ENCODE measurements around the gene AADACL4. TPM values are rescaled to one million over a fixed set of nuclear protein-coding genes. Genes with fewer than 3 reads are reported as not detected.

AADACL4 gene
- total and polyA plus RNA-seq, 2 experiments from 2014 or later: not detected

DNA sequence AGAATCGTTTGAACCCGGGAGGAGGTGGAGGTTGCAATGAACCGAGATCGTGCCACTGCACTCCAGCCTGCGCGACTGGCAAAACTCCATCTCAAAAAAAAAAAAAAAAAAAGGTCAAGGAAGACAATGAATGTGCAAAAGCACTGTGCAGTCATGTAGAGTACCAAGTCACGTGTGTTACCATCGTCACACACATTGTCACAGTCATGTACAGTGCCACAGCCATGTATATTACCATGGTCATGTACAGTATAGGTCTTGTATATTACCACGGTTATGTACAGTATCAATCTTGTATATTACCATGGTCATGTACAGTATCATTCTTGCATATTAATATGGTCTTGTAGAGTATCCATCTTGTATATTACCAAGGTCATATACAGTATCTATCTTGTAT, 38.9 kb upstream of the AADACL4 start:
- no peaks in the 10 kb centered on the region for H3K9me2 ChIP-seq (ENCODE audit: insufficient read depth)
- Mint-ChIP-seq H3K4me3 (no peak overlapping the region), H3K27me3 (ENCODE audit: insufficient read depth, low read depth, poor library complexity) (peaks cover 7% of the 10 kb centered on the region), H3K4me1 (peaks cover 40% of the 10 kb centered on the region), H3K36me3 (ENCODE audit: low read depth) (peaks cover 30% of the 10 kb centered on the region), H3K9me3 (no peaks in the 10 kb centered on the region), H3K27ac (no peak overlapping the region)
- H2AFZ ChIP-seq: no peak overlapping the region
- 0 out of 2 replicates have a peak, but pooled peaks cover 4% of the 10 kb centered on the region for H3F3A ChIP-seq (replicated peaks; ENCODE audit: low read depth)
- H3K4me2 ChIP-seq: no peak overlapping the region
- peaks cover 57% of the 10 kb centered on the region for H3K79me2 ChIP-seq (replicated peaks; ENCODE audit: insufficient read depth)
- no peaks in the 10 kb centered on the region for H3K27me3 ChIP-seq (ENCODE audit: insufficient read depth)
- no peak for ATAC-seq
- TF ChIP-seq EZH2phosphoT487 (IDR thresholded peaks at IDR 0.05; ENCODE audit: unreplicated experiment) (no peak), POLR2AphosphoS5 (IDR thresholded peaks at IDR 0.05; ENCODE audit: low read depth) (no peak), EZH2 (IDR thresholded peaks at IDR 0.05; ENCODE audit: low read depth, unreplicated experiment) (no peak), NANOG (IDR thresholded peaks at IDR 0.05; ENCODE audit: borderline replicate concordance) (no peak), STAT1 (IDR thresholded peaks at IDR 0.05; ENCODE audit: unreplicated experiment) (no peak), ZNF331 (CRISPR knock-in tag; IDR thresholded peaks at IDR 0.05; ENCODE audit: low read depth) (no peak), CREB1 (CRISPR knock-in tag; IDR thresholded peaks at IDR 0.05; ENCODE audit: low read depth) (no peak), REST (IDR thresholded peaks at IDR 0.05; ENCODE audit: unreplicated experiment) (no peak), ZNF114 (CRISPR knock-in tag; IDR thresholded peaks at IDR 0.05) (no peak)
- TF ChIP-seq, protein P1, sequence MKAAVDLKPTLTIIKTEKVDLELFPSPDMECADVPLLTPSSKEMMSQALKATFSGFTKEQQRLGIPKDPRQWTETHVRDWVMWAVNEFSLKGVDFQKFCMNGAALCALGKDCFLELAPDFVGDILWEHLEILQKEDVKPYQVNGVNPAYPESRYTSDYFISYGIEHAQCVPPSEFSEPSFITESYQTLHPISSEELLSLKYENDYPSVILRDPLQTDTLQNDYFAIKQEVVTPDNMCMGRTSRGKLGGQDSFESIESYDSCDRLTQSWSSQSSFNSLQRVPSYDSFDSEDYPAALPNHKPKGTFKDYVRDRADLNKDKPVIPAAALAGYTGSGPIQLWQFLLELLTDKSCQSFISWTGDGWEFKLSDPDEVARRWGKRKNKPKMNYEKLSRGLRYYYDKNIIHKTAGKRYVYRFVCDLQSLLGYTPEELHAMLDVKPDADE (IDR thresholded peaks at IDR 0.05): no peak
- TF ChIP-seq, protein P2, sequence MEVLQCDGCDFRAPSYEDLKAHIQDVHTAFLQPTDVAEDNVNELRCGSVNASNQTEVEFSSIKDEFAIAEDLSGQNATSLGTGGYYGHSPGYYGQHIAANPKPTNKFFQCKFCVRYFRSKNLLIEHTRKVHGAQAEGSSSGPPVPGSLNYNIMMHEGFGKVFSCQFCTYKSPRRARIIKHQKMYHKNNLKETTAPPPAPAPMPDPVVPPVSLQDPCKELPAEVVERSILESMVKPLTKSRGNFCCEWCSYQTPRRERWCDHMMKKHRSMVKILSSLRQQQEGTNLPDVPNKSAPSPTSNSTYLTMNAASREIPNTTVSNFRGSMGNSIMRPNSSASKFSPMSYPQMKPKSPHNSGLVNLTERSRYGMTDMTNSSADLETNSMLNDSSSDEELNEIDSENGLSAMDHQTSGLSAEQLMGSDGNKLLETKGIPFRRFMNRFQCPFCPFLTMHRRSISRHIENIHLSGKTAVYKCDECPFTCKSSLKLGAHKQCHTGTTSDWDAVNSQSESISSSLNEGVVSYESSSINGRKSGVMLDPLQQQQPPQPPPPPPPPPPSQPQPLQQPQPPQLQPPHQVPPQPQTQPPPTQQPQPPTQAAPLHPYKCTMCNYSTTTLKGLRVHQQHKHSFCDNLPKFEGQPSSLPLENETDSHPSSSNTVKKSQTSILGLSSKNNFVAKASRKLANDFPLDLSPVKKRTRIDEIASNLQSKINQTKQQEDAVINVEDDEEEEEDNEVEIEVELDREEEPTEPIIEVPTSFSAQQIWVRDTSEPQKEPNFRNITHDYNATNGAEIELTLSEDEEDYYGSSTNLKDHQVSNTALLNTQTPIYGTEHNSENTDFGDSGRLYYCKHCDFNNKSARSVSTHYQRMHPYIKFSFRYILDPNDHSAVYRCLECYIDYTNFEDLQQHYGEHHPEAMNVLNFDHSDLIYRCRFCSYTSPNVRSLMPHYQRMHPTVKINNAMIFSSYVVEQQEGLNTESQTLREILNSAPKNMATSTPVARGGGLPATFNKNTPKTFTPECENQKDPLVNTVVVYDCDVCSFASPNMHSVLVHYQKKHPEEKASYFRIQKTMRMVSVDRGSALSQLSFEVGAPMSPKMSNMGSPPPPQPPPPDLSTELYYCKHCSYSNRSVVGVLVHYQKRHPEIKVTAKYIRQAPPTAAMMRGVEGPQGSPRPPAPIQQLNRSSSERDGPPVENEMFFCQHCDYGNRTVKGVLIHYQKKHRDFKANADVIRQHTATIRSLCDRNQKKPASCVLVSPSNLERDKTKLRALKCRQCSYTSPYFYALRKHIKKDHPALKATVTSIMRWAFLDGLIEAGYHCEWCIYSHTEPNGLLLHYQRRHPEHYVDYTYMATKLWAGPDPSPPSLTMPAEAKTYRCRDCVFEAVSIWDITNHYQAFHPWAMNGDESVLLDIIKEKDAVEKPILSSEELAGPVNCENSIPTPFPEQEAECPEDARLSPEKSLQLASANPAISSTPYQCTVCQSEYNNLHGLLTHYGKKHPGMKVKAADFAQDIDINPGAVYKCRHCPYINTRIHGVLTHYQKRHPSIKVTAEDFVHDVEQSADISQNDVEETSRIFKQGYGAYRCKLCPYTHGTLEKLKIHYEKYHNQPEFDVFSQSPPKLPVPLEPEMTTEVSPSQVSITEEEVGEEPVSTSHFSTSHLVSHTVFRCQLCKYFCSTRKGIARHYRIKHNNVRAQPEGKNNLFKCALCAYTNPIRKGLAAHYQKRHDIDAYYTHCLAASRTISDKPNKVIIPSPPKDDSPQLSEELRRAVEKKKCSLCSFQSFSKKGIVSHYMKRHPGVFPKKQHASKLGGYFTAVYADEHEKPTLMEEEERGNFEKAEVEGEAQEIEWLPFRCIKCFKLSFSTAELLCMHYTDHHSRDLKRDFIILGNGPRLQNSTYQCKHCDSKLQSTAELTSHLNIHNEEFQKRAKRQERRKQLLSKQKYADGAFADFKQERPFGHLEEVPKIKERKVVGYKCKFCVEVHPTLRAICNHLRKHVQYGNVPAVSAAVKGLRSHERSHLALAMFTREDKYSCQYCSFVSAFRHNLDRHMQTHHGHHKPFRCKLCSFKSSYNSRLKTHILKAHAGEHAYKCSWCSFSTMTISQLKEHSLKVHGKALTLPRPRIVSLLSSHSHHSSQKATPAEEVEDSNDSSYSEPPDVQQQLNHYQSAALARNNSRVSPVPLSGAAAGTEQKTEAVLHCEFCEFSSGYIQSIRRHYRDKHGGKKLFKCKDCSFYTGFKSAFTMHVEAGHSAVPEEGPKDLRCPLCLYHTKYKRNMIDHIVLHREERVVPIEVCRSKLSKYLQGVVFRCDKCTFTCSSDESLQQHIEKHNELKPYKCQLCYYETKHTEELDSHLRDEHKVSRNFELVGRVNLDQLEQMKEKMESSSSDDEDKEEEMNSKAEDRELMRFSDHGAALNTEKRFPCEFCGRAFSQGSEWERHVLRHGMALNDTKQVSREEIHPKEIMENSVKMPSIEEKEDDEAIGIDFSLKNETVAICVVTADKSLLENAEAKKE (CRISPR knock-in tag; IDR thresholded peaks at IDR 0.05): no peak
- no peak for DNase-seq (ENCODE audit: low spot score)
- H3K4me1 ChIP-seq (ENCODE audit: insufficient read depth): peaks cover 33% of the 10 kb centered on the region
- H3K36me3 ChIP-seq (ENCODE audit: insufficient read depth): no peaks in the 10 kb centered on the region
- H3K4me3 ChIP-seq: no peak overlapping the region
- no peak overlapping the region for H3K27ac ChIP-seq (ENCODE audit: low read depth)
- peaks cover 4% of the 10 kb centered on the region; the same call in 1 of the 2 replicates for H4K20me1 ChIP-seq (replicated peaks; ENCODE audit: insufficient read depth)

All from GM23338 (cell line).